Tibial artery (tissue), 4 donors: Measurements from ENCODE around the gene SEPTIN10.

Source experiments
- DNase-seq, 2 donors: peaks; one replicate each; pipeline ENCODE4 v3.0.0-alpha.2; 2019
- H3K27ac ChIP-seq, 2 donors: fragments of 200-600 bp; sonication (generic) in 1 of 2; 1 replicate in 1 of 2; 2 replicates in 1 of 2; pipeline ENCODE4 v1.5.1; 2018 to 2019; ENCODE audit warnings: mild to moderate bottlenecking in 1 of 2
- H3K27me3 ChIP-seq, 2 donors: fragments of 200-600 bp; sonication (generic) in 1 of 2; one replicate each; pipeline versions ENCODE4 v1.5.1 to v1.6.0; 2016 to 2019
- H3K36me3 ChIP-seq, 3 donors: fragments of 200-600 bp; sonication (generic) in 2 of 3; one replicate each; pipeline ENCODE4 v1.5.1; 2016 to 2019; ENCODE audit warnings: mild to moderate bottlenecking in 2 of 3
- H3K4me1 ChIP-seq, 4 donors: fragments of 200-600 bp; sonication (generic) in 2 of 4; 1 replicate in 3 of 4; 2 replicates in 1 of 4; pipeline ENCODE4 v1.5.1; 2016 to 2019
- H3K4me3 ChIP-seq, 2 donors: fragments of 200-600 bp; sonication (generic) in 1 of 2; 1 replicate in 1 of 2; 2 replicates in 1 of 2; pipeline ENCODE4 v1.5.1; 2018 to 2019; ENCODE audit warnings: mild to moderate bottlenecking in 2 of 2
- H3K9me3 ChIP-seq, 3 donors: fragments of 200-600 bp; sonication (generic) in 1 of 3; one replicate each; pipeline ENCODE4 v1.5.1; 2016 to 2019
- intact Hi-C: fragments of 100-400 bp; cut with DNase I; formaldehyde crosslinking; loops from one replicate; pipeline ENCODE4 v1.15.0; 2023; ENCODE audit warnings: low total_unique reads
- TF ChIP-seq, protein P1 (sequence below), 2 experiments: fragments of 200-600 bp in 1 of 2; fragments of 450-650 bp in 1 of 2; IDR thresholded peaks; one replicate each; pipeline ENCODE4 v1.5.1; 2017 to 2019; ENCODE audit warnings: antibody characterized with exemption in 2 of 2, mild to moderate bottlenecking in 1 of 2, moderate library complexity in 1 of 2

The SEPTIN10 gene

DNA sequence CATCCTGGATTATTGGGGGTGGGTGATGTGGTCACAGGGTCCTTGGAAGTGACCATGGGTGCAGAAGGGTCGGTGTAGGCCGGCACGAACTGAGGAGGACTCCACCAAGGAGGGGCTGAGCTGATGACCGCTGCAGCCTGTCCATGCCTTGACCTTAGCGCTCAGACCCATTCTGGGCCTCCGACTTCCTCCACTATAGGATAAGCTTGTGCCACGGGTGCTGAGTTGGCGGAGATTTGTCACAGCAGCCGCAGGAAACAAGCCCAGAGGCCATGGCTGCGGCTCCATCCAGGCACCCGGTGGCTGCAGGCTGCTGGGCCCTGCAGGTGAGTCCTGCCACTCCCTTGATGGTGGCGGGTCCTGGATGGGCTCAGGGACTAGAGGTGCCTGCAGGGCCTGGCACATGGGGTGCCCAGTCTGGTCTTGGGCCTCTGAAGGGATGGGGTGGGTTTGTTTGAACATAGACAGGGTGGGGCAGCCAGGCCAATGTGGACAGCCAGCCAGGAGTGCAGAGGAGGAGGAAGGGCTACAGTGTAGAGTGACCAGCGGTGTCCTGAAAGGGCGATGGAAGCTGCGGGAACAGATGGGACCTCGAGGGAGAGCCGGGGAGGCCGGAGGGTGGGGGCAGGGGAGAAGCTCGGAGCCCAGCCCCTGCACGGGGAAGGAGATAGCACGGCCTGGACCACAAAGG lies 84.8 kb downstream of the SEPTIN10 start:
- H3K36me3 ChIP-seq: no peaks in the 10 kb centered on the region
- H3K27me3 ChIP-seq: peaks cover 0 to 4% of the 10 kb centered on the region in 2 donors
- no peaks in the 10 kb centered on the region for H3K4me1 ChIP-seq
- no peaks in the 10 kb centered on the region for H3K9me3 ChIP-seq
- no peak overlapping the region for H3K27ac ChIP-seq
- intact Hi-C loops: no loop called here
- no peak overlapping the region for H3K4me3 ChIP-seq
- TF ChIP-seq, protein P1, sequence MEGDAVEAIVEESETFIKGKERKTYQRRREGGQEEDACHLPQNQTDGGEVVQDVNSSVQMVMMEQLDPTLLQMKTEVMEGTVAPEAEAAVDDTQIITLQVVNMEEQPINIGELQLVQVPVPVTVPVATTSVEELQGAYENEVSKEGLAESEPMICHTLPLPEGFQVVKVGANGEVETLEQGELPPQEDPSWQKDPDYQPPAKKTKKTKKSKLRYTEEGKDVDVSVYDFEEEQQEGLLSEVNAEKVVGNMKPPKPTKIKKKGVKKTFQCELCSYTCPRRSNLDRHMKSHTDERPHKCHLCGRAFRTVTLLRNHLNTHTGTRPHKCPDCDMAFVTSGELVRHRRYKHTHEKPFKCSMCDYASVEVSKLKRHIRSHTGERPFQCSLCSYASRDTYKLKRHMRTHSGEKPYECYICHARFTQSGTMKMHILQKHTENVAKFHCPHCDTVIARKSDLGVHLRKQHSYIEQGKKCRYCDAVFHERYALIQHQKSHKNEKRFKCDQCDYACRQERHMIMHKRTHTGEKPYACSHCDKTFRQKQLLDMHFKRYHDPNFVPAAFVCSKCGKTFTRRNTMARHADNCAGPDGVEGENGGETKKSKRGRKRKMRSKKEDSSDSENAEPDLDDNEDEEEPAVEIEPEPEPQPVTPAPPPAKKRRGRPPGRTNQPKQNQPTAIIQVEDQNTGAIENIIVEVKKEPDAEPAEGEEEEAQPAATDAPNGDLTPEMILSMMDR (IDR thresholded peaks at IDR 0.05): no peak
- no peak for DNase-seq

DNA sequence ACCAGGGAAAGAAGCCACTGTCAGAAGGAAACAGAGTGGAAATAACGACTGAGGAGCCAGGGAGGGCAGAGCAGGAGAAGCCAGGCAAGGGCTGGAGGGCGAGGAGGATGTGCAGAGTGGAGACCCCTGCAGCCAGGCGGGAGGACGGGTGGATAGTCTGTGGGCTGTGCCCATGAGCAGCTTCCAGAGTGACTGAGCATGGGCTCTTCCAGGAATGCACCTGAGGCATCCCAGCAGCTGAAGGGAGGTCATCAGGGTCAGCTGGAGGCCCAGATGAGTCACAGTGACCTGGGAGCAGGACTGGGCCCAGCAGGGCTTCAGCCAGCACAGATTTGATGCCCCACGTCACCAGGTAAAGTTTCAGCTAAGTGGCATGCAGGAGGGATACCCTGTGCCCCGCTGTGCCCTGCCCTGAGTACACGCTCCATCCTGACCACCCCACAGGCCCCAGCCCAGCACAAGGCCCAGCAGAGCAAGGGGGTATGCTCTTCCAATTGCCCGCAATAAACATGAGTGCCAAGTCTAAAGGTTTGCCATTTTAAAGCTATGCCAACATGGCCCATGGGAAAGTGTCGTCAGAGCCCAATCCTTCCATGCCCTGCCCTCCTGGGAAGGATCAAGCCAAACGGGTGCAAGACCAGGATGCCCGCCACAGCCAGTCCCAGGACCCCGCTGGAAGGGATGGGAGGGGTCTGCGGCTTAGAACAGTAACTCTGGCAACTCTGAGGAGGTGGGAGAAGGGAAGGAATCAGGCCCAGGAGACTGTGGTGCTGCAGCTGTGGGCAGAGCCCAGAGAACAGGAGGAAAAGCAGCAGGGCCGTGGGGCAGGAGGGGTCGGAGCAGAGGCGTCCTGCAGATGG lies 85.7 kb downstream of the SEPTIN10 start:
- H3K9me3 ChIP-seq: no peaks in the 10 kb centered on the region
- no peak for DNase-seq

DNA sequence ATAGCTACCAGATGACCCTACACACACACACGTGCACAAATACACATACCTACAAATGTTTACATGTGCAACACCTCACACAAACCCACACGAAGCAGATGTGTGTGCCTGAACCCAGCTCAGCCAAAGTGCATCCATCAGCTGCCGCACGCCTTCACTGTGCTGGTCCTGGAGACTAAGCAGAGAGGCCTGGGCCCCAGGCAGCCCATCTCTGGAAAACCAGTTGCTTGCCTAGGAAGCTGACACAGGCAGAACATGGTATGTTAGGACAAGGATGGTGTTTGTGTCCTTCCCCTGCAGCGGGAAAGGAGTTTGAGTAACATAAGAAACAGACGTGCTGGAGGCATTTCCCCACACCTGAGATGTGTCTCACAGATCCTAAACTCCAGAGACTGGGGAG lies 86.7 kb downstream of the SEPTIN10 start:
- Histone ChIP-seq H3K27ac (no peak overlapping the region), H3K4me1 (no peaks in the 10 kb centered on the region), H3K9me3 (no peaks in the 10 kb centered on the region), H3K27me3 (peaks cover 0 to 4% of the 10 kb centered on the region in 2 donors), H3K4me3 (no peak overlapping the region), H3K36me3 (no peaks in the 10 kb centered on the region)
- DNase-seq: no peak
- TF ChIP-seq, protein P1 (IDR thresholded peaks at IDR 0.05): no peak
- intact Hi-C loops: no loop called here

More for the DNA sequence above, 85.7 kb downstream of the SEPTIN10 start:
- no peaks in the 10 kb centered on the region for H3K36me3 ChIP-seq
- H3K4me3 ChIP-seq: no peak overlapping the region
- peaks cover 0 to 4% of the 10 kb centered on the region in 2 donors for H3K27me3 ChIP-seq
- no peaks in the 10 kb centered on the region for H3K4me1 ChIP-seq
- H3K27ac ChIP-seq: no peak overlapping the region
- intact Hi-C loops: no loop called here
- TF ChIP-seq, protein P1 (IDR thresholded peaks at IDR 0.05): no peak

DNA sequence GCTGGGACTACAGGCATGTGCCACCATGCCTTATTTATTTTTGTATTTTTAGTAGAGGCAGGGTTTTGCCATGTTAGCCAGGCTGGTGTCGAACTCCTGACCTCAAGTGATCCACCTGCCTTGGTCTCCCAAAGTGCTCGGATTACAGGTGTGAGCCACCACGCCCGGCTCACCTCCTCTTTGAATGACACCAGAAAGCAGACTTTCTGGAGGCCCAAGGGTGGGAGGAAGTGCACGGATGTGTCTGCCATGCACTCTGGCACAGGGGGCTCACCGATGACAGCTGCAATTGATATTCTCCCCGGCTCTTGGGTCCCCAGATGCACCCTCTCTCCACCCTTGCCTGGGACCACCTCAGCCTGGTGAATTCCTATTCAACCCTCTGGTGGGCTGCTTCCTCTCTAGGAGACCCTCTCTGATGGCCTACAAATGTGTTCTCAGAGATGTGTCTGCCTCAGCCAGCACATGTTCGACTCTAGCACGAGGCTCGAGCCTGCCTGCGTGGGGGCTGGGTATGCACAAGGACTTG lies 87.3 kb downstream of the SEPTIN10 start:
- H3K9me3 ChIP-seq: no peaks in the 10 kb centered on the region
- intact Hi-C loops: no loop called here
- H3K36me3 ChIP-seq: no peaks in the 10 kb centered on the region
- no peak for DNase-seq
- H3K27ac ChIP-seq: no peak overlapping the region
- H3K4me3 ChIP-seq: no peak overlapping the region
- H3K4me1 ChIP-seq: no peaks in the 10 kb centered on the region
- TF ChIP-seq, protein P1 (IDR thresholded peaks at IDR 0.05): no peak
- H3K27me3 ChIP-seq: peaks cover 0 to 4% of the 10 kb centered on the region in 2 donors

DNA sequence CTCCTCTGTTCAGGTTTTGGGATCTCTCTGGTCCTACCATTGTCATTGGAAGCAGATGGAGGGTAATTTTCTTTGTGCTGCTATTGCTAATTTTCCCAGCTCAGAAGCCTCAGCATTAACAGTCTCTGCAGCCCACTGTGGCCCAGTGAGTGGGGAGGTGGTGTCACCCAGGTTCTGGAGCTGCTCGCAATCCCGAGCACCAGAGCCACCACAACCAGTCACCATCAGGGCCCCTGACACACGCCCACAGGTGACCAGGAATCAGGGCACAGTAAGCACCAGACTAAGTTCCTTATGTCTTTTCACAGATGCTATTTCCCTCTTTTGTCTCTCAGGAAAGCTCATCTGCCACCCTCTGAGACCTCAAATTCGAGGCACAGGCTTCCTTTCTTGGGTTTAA lies 87.9 kb downstream of the SEPTIN10 start:
- TF ChIP-seq, protein P1 (IDR thresholded peaks at IDR 0.05): no peak
- intact Hi-C loops: no loop called here
- Histone ChIP-seq H3K4me3 (no peak overlapping the region), H3K27ac (no peak overlapping the region), H3K4me1 (no peaks in the 10 kb centered on the region), H3K27me3 (peaks cover 0 to 4% of the 10 kb centered on the region in 2 donors), H3K36me3 (no peaks in the 10 kb centered on the region), H3K9me3 (no peaks in the 10 kb centered on the region)
- DNase-seq: no peak
